ENCODE data around the gene FGF8. TPM values are rescaled to one million over a fixed set of nuclear protein-coding genes. Genes with fewer than 3 reads are reported as not detected.

Gene FGF8
- total and polyA plus RNA-seq, 10 of the 15 experiments (the other 5 are each of a cell fraction or from before 2014, with no cell fraction given): 0.08 to 0.43 (median 0.17) TPM; not detected in 7

GRCh38 chr10:101758858-101759257 is 17.1 kb downstream of the FGF8 start (continued):
- TF ChIP-seq ZBED1 (IDR thresholded peaks at IDR 0.05; ENCODE audit: borderline replicate concordance) (no peak), ATF7 (IDR thresholded peaks at IDR 0.05; ENCODE audit: low read depth) (no peak), MXI1 (IDR thresholded peaks at IDR 0.05; ENCODE audit: low read depth, low read length) (no peak), SRF (IDR thresholded peaks at IDR 0.05; ENCODE audit: low read depth in 2 of 2, low read length in 2 of 2) (no peak), ASH2L (IDR thresholded peaks at IDR 0.05; ENCODE audit: borderline replicate concordance, low read depth) (no peak), GATAD2B (conservative IDR thresholded peaks at IDR 0.05; ENCODE audit: low read depth) (no peak)

- Histone ChIP-seq H4K20me1 (ENCODE audit: control insufficient read depth, insufficient read depth) (no peaks in the 10 kb centered on the region), H3K36me3 (ENCODE audit: control insufficient read depth in 2 of 2, insufficient read depth in 2 of 2, low read length in 1 of 2) (no peaks in the 10 kb centered on the region), H3K9me3 (replicated peaks; ENCODE audit: control insufficient read depth, insufficient read depth, low read length) (no peaks in the 10 kb centered on the region), H3K79me2 (ENCODE audit: control insufficient read depth, insufficient read depth, low read length) (no peaks in the 10 kb centered on the region), H3K4me2 (ENCODE audit: control insufficient read depth, insufficient read depth) (no peak overlapping the region), H3K9ac (ENCODE audit: control insufficient read depth, insufficient read depth, low read length) (no peak overlapping the region), H3K4me3 (no peak overlapping the region), H3K27ac (ENCODE audit: control insufficient read depth, insufficient read depth) (no peak overlapping the region), H3K4me1 (ENCODE audit: control insufficient read depth, insufficient read depth, low read length) (no peaks in the 10 kb centered on the region), H2AFZ (ENCODE audit: control insufficient read depth, low read depth, low read length) (no peak overlapping the region), H3K27me3 (replicated peaks in 1 of 2; ENCODE audit: control insufficient read depth in 2 of 2, insufficient read depth in 2 of 2, low read length in 1 of 2) (no peaks in the 10 kb centered on the region; a peak in 1 of 4 replicates)
- ATAC-seq (no peak), FAIRE-seq (no peak), DNase-seq (ENCODE audit: low read depth, low spot score) (no peak)
- ChIA-PET RAD21 (ENCODE audit: unreplicated experiment) (no interaction called here), POLR2A (interaction anchor here (0.6 kb wide), 1 partner anchor 40 kb away, joined by 4 read pairs; no protein-coding TSS in a partner anchor), CTCF (no interaction called here), SMC1A (ENCODE audit: uncharacterized antibody, unreplicated experiment) (interaction anchor here (1.1 to 1.5 kb wide), 2 partner anchors 150 to 162 kb away, joined by 3 to 6 read pairs; no protein-coding TSS in a partner anchor)
- intact Hi-C loops (cut with micrococcal nuclease; ENCODE audit: unreplicated experiment): no loop called here
- WGBS (ENCODE audit: insufficient coverage, insufficient replicate concordance, low lambda C conversion rate, missing lambda C conversion rate): 55% methylated on average over 3 of the region's 3 CpGs
- in situ Hi-C loops (cut with MboI): no loop called here
- BruUV-seq (replicated peaks): no TSS peak
- no peak for TF ChIP-seq HSF1 (IDR thresholded peaks at IDR 0.05; ENCODE audit: low read depth, low read length)
- no peak for TF ChIP-seq STAT3 (IDR thresholded peaks at IDR 0.05; ENCODE audit: low read depth, low read length)
- no peak for TF ChIP-seq ZNF24 (IDR thresholded peaks at IDR 0.05)
- TF ChIP-seq ATF3 (IDR thresholded peaks at IDR 0.05; ENCODE audit: borderline replicate concordance, extremely low read depth, low read depth, low read length): no peak
- TF ChIP-seq TAF1 (IDR thresholded peaks at IDR 0.05; ENCODE audit: borderline replicate concordance, low read depth, low read length): no peak
- TF ChIP-seq REST (IDR thresholded peaks at IDR 0.05; ENCODE audit: low read depth, low read length): no peak
- TF ChIP-seq RELA (IDR thresholded peaks at IDR 0.05; ENCODE audit: borderline replicate concordance, partially characterized antibody): no peak
- no peak for TF ChIP-seq TARDBP (IDR thresholded peaks at IDR 0.05; ENCODE audit: borderline replicate concordance)
- no peak for TF ChIP-seq NFIC (IDR thresholded peaks at IDR 0.05; ENCODE audit: low read depth, low read length)
- no peak for TF ChIP-seq WRNIP1 (IDR thresholded peaks at IDR 0.05; ENCODE audit: borderline replicate concordance, low read depth, low read length)
- no peak for TF ChIP-seq SUZ12 (IDR thresholded peaks at IDR 0.05; ENCODE audit: unreplicated experiment)
- TF ChIP-seq CHD4 (IDR thresholded peaks at IDR 0.05): no peak
- TF ChIP-seq RFX5 (IDR thresholded peaks at IDR 0.05; ENCODE audit: low read depth, low read length): no peak
- no peak for TF ChIP-seq PML (IDR thresholded peaks at IDR 0.05; ENCODE audit: low read length)
- TF ChIP-seq HDAC6 (IDR thresholded peaks at IDR 0.05; ENCODE audit: unreplicated experiment): no peak
Observed at GRCh38 chr10:101752241-101752640, 23.7 kb downstream of the FGF8 start.
